C4-2B (cell line): ENCODE measurements around the gene SLFN12L.

Experiments used
- CTCF ChIP-seq: fragments of 450-650 bp; conservative IDR thresholded peaks from 2 replicates; pipeline ENCODE4 v1.5.1; 2017; ENCODE audit warnings: mild to moderate bottlenecking
- ZFX ChIP-seq: fragments of 450-650 bp; IDR thresholded peaks from 2 replicates; pipeline ENCODE4 v1.6.1; 2017

GRCh38 chr17:35569405-35569804, 31.9 kb upstream of the SLFN12L start:
- TF ChIP-seq CTCF (no peak), ZFX (no peak)
